ENCODE results near the gene KCNMA1.

Gene KCNMA1

DNA sequence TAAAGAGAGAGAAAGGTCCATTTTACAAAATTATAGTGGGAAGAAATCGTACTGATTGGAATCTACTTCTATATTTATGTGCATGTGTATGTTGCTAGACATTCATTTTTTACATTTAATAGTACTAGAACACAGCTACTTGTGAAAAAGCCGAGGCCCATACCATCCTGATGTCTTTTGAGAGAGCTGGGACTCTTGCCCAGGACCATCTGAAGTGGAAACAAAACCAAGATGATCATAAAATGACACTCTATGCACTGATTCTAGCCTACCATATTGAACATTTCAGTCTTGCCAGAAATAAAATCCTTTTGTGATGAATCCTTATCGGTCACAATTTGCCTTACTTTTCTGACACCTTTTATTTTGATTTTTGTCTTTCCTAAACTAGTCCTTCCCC, 640.0 kb downstream of the KCNMA1 start:
- no peaks in the 10 kb centered on the region for H3K79me2 ChIP-seq
- no peak overlapping the region for H3K9ac ChIP-seq
- H2AFZ ChIP-seq, result no peak overlapping the region
- H3K27me3 ChIP-seq (ENCODE audit: control insufficient read depth, insufficient read depth, low read length), result no peaks in the 10 kb centered on the region
- no peak overlapping the region for H3K4me2 ChIP-seq (ENCODE audit: low read length)
- H3K4me1 ChIP-seq, result no peaks in the 10 kb centered on the region
- TF ChIP-seq, protein P1, sequence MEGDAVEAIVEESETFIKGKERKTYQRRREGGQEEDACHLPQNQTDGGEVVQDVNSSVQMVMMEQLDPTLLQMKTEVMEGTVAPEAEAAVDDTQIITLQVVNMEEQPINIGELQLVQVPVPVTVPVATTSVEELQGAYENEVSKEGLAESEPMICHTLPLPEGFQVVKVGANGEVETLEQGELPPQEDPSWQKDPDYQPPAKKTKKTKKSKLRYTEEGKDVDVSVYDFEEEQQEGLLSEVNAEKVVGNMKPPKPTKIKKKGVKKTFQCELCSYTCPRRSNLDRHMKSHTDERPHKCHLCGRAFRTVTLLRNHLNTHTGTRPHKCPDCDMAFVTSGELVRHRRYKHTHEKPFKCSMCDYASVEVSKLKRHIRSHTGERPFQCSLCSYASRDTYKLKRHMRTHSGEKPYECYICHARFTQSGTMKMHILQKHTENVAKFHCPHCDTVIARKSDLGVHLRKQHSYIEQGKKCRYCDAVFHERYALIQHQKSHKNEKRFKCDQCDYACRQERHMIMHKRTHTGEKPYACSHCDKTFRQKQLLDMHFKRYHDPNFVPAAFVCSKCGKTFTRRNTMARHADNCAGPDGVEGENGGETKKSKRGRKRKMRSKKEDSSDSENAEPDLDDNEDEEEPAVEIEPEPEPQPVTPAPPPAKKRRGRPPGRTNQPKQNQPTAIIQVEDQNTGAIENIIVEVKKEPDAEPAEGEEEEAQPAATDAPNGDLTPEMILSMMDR (IDR thresholded peaks at IDR 0.05), result no peak
- no peaks in the 10 kb centered on the region for H3K9me3 ChIP-seq (ENCODE audit: control insufficient read depth, low read length)
- no peak overlapping the region for H3K4me3 ChIP-seq (ENCODE audit: low read depth, low read length)
- H3K27ac ChIP-seq, result no peak overlapping the region
- H3K36me3 ChIP-seq (ENCODE audit: control insufficient read depth, insufficient read depth, low read length), result no peaks in the 10 kb centered on the region

DNA sequence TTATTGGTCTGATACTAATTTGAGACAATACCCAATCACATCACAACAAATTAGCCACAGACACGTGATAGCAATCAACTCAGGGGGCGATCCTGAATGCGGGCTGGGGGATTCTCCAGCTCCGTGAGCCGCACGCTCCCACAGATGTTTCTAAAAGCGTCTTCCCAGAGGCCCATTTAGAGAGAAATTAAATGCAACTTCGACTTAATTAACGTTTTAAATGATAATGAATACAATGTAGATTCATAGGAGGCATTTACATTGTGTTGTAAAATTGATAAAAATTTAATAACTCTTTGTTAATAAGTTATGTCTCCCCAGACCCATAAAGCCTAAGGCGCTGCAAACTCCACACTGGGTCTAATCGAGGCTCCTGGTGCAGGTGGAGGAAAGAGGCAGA, 642.6 kb downstream of the KCNMA1 start:
- H3K27me3 ChIP-seq (ENCODE audit: control insufficient read depth, insufficient read depth, low read length), result no peaks in the 10 kb centered on the region
- no peak overlapping the region for H2AFZ ChIP-seq
- no peaks in the 10 kb centered on the region for H3K9me3 ChIP-seq (ENCODE audit: control insufficient read depth, low read length)
- H3K9ac ChIP-seq, result no peak overlapping the region
- H3K36me3 ChIP-seq (ENCODE audit: control insufficient read depth, insufficient read depth, low read length), result no peaks in the 10 kb centered on the region
- TF ChIP-seq, protein P1 (IDR thresholded peaks at IDR 0.05), result no peak
- no peak overlapping the region for H3K4me3 ChIP-seq (ENCODE audit: low read depth, low read length)
- H3K4me1 ChIP-seq, result no peaks in the 10 kb centered on the region
- H3K79me2 ChIP-seq, result no peaks in the 10 kb centered on the region
- no peak overlapping the region for H3K27ac ChIP-seq
- no peak overlapping the region for H3K4me2 ChIP-seq (ENCODE audit: low read length)

DNA sequence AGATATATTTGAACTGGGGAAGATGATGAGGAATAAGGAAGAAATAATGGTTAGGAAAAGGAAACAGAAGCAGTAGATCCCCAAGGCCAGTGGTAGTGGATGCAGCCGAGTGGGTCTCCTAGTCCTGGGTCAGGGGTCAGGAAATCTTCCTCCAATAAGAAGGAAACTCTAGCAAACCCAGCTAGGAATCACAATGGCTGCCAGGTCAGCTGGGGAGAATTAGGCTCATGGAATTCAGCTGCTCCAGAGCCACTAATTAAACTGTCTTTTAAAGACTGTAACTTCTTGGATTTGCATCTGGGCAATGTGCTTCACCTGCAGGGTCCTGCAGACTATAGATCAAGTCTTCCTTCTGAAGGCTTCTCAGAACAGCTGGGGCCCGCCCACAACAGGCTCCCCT, 644.4 kb downstream of the KCNMA1 start:
- H3K36me3 ChIP-seq (ENCODE audit: control insufficient read depth, insufficient read depth, low read length), result no peaks in the 10 kb centered on the region
- no peaks in the 10 kb centered on the region for H3K79me2 ChIP-seq
- no peak overlapping the region for H2AFZ ChIP-seq
- no peak overlapping the region for H3K9ac ChIP-seq
- no peak overlapping the region for H3K4me2 ChIP-seq (ENCODE audit: low read length)
- no peaks in the 10 kb centered on the region for H3K4me1 ChIP-seq
- H3K4me3 ChIP-seq (ENCODE audit: low read depth, low read length), result no peak overlapping the region
- no peak overlapping the region for H3K27ac ChIP-seq
- H3K27me3 ChIP-seq (ENCODE audit: control insufficient read depth, insufficient read depth, low read length), result no peaks in the 10 kb centered on the region
- TF ChIP-seq, protein P1 (IDR thresholded peaks at IDR 0.05), result no peak
- H3K9me3 ChIP-seq (ENCODE audit: control insufficient read depth, low read length), result no peaks in the 10 kb centered on the region

DNA sequence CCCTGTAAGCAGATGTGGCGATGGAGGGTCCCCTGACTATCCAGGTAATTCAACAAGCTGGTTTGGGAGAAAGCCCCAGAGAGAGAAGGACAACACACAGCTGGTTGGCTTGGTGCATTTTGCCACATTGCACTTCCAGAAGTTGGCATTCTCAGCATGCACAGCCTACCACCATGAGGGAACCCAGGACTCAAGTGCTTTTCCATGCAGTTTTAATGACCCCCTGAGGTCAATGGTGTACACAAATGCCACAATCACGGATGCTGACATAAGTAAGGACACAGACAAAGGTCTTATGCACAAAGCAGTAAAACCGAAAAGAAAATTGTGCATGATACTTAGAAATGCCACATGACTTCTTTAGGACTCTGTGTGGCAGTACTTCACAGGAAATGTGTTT, 645.1 kb downstream of the KCNMA1 start:
- Histone ChIP-seq H3K9ac (no peak overlapping the region), H3K4me2 (ENCODE audit: low read length) (no peak overlapping the region), H3K4me3 (ENCODE audit: low read depth, low read length) (no peak overlapping the region), H3K36me3 (ENCODE audit: control insufficient read depth, insufficient read depth, low read length) (no peaks in the 10 kb centered on the region), H3K27me3 (ENCODE audit: control insufficient read depth, insufficient read depth, low read length) (no peaks in the 10 kb centered on the region), H3K9me3 (ENCODE audit: control insufficient read depth, low read length) (no peaks in the 10 kb centered on the region), H3K79me2 (no peaks in the 10 kb centered on the region), H3K4me1 (no peaks in the 10 kb centered on the region), H2AFZ (no peak overlapping the region), H3K27ac (no peak overlapping the region)
- TF ChIP-seq, protein P1 (IDR thresholded peaks at IDR 0.05), result no peak

DNA sequence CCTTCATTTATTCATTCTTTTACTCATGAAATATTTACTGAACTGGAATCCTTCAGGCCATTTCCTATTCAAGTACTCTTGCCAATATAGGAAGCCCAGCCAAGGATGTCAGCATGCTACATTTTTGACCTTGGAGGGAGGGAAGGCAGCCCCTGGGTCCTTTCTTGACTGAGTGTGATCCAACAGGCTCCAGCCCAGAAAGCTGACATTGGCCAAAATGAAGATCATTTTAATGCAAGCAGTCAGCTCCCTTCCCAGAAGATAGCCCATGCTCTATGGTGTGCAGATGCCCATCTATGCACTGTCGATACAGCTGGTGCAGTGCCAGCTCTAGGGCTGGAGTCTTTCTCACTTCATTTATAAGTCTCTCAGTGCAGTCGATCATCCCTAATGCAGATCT, 646.0 kb downstream of the KCNMA1 start:
- Histone ChIP-seq H3K9ac (no peak overlapping the region), H2AFZ (no peak overlapping the region), H3K4me1 (no peaks in the 10 kb centered on the region), H3K4me3 (ENCODE audit: low read depth, low read length) (no peak overlapping the region), H3K9me3 (ENCODE audit: control insufficient read depth, low read length) (no peaks in the 10 kb centered on the region), H3K36me3 (ENCODE audit: control insufficient read depth, insufficient read depth, low read length) (no peaks in the 10 kb centered on the region), H3K27me3 (ENCODE audit: control insufficient read depth, insufficient read depth, low read length) (no peaks in the 10 kb centered on the region), H3K79me2 (no peaks in the 10 kb centered on the region), H3K4me2 (ENCODE audit: low read length) (no peak overlapping the region), H3K27ac (no peak overlapping the region)
- TF ChIP-seq, protein P1 (IDR thresholded peaks at IDR 0.05), result no peak

All from parathyroid adenoma (tissue), 2 donors.